Measurements from ENCODE around the gene JDP2. TPM values are rescaled to one million over a fixed set of nuclear protein-coding genes. Genes with fewer than 3 reads are reported as not detected.

The JDP2 gene
- total RNA-seq, 2 donors from 2014 or later = 81.8 to 100 TPM

- TF ChIP-seq CTCF (IDR thresholded peaks at IDR 0.05) = no peak
- ATAC-seq (ENCODE audit: insufficient number of reproducible peaks, low FRiP score, low read depth) (no peak), DNase-seq (ENCODE audit: low spot score) (no peak)
- Histone ChIP-seq H3K9me3 (no peaks in the 10 kb centered on the region), H3K27me3 (replicated peaks; ENCODE audit: insufficient read depth) (no peaks in the 10 kb centered on the region), H3K4me3 (no peak overlapping the region), H3K27ac (no peak overlapping the region), H3K4me1 (ENCODE audit: control insufficient read depth in 1 of 2, low read depth in 2 of 2) (no peaks in the 10 kb centered on the region), H3K36me3 (no peaks in the 10 kb centered on the region)
These were observed 54.5 kb downstream of the JDP2 start for GRCh38 chr14:75482366-75482765.

- no peak overlapping the region for H3K4me3 ChIP-seq
- ATAC-seq (ENCODE audit: insufficient number of reproducible peaks, low FRiP score, low read depth) = no peak
- no peaks in the 10 kb centered on the region for H3K9me3 ChIP-seq
- no peaks in the 10 kb centered on the region for H3K4me1 ChIP-seq (ENCODE audit: control insufficient read depth in 1 of 2, low read depth in 2 of 2)
- H3K36me3 ChIP-seq = no peaks in the 10 kb centered on the region
- no peak for DNase-seq (ENCODE audit: low spot score)
- H3K27me3 ChIP-seq (replicated peaks; ENCODE audit: insufficient read depth) = no peaks in the 10 kb centered on the region
- TF ChIP-seq CTCF (IDR thresholded peaks at IDR 0.05) = no peak
- H3K27ac ChIP-seq = no peak overlapping the region
These were observed 57.0 kb downstream of the JDP2 start for GRCh38 chr14:75484711-75485429.

GRCh38 chr14:75486318-75486717 is 58.5 kb downstream of the JDP2 start:
- no peak for TF ChIP-seq CTCF (IDR thresholded peaks at IDR 0.05)
- Histone ChIP-seq H3K27me3 (replicated peaks; ENCODE audit: insufficient read depth) (no peaks in the 10 kb centered on the region), H3K27ac (no peak overlapping the region), H3K4me1 (ENCODE audit: control insufficient read depth in 1 of 2, low read depth in 2 of 2) (no peaks in the 10 kb centered on the region), H3K36me3 (no peaks in the 10 kb centered on the region), H3K9me3 (no peaks in the 10 kb centered on the region), H3K4me3 (no peak overlapping the region)
- no peak for ATAC-seq (ENCODE audit: insufficient number of reproducible peaks, low FRiP score, low read depth)
- DNase-seq (ENCODE audit: low spot score) = no peak

GRCh38 chr14:75487155-75487671 is 59.4 kb downstream of the JDP2 start:
- no peak for TF ChIP-seq CTCF (IDR thresholded peaks at IDR 0.05)
- H3K36me3 ChIP-seq = no peaks in the 10 kb centered on the region
- no peak for DNase-seq (ENCODE audit: low spot score)

GRCh38 chr14:75489480-75489837 is 61.6 kb downstream of the JDP2 start:
- DNase-seq (ENCODE audit: low spot score) = no peak
- no peak for TF ChIP-seq CTCF (IDR thresholded peaks at IDR 0.05)
- Histone ChIP-seq H3K9me3 (no peaks in the 10 kb centered on the region), H3K27me3 (replicated peaks; ENCODE audit: insufficient read depth) (no peaks in the 10 kb centered on the region), H3K4me3 (peak overlapping the region; percentile 50), H3K36me3 (no peaks in the 10 kb centered on the region), H3K4me1 (ENCODE audit: control insufficient read depth in 1 of 2, low read depth in 2 of 2) (no peaks in the 10 kb centered on the region), H3K27ac (no peak overlapping the region)
- no peak for ATAC-seq (ENCODE audit: insufficient number of reproducible peaks, low FRiP score, low read depth)

More at GRCh38 chr14:75487155-75487671, 59.4 kb downstream of the JDP2 start:
- H3K9me3 ChIP-seq = no peaks in the 10 kb centered on the region
- ATAC-seq (ENCODE audit: insufficient number of reproducible peaks, low FRiP score, low read depth) = no peak
- H3K27ac ChIP-seq = no peak overlapping the region
- no peaks in the 10 kb centered on the region for H3K4me1 ChIP-seq (ENCODE audit: control insufficient read depth in 1 of 2, low read depth in 2 of 2)
- H3K4me3 ChIP-seq = no peak overlapping the region
- H3K27me3 ChIP-seq (replicated peaks; ENCODE audit: insufficient read depth) = no peaks in the 10 kb centered on the region

Measured in thoracic aorta (tissue), 2 donors.